DMS53 (cell line): ENCODE results near the gene TENM3.
A peak's percentile ranks its signal among the peaks of the same experiment; 100 is the strongest.

Experiments
- DNase-seq: peaks from one replicate; lab custom pipeline; 2025; lab: John Stamatoyannopoulos, UW

The TENM3 gene

GRCh38 chr4:182564724-182565369 is 321.6 kb downstream of the TENM3 start:
- DNase-seq = no peak

GRCh38 chr4:182567119-182567518 is 323.9 kb downstream of the TENM3 start:
- DNase-seq = no peak

GRCh38 chr4:182569561-182569960 is 326.4 kb downstream of the TENM3 start:
- no peak for DNase-seq

GRCh38 chr4:182574706-182575105 is 331.5 kb downstream of the TENM3 start:
- no peak for DNase-seq

- no peak for DNase-seq
These were observed 332.0 kb downstream of the TENM3 start for GRCh38 chr4:182575225-182575624.

- no peak for DNase-seq
These were observed 333.5 kb downstream of the TENM3 start for GRCh38 chr4:182576601-182577289.

GRCh38 chr4:182577411-182577810 is 334.2 kb downstream of the TENM3 start:
- no peak for DNase-seq

- DNase-seq = peak; percentile 44
These were observed 335.2 kb downstream of the TENM3 start for GRCh38 chr4:182578402-182578801.

GRCh38 chr4:182582245-182582644 is 339.0 kb downstream of the TENM3 start:
- DNase-seq = no peak

GRCh38 chr4:182583703-182584415 is 340.7 kb downstream of the TENM3 start:
- DNase-seq = no peak

GRCh38 chr4:182585321-182585720 is 342.1 kb downstream of the TENM3 start:
- DNase-seq = no peak

GRCh38 chr4:182589100-182589499 is 345.9 kb downstream of the TENM3 start:
- no peak for DNase-seq

- no peak for DNase-seq
These were observed 350.2 kb downstream of the TENM3 start for GRCh38 chr4:182593402-182593801.

GRCh38 chr4:182593864-182594263 is 350.7 kb downstream of the TENM3 start:
- no peak for DNase-seq

- DNase-seq = peak; percentile 8
These were observed 356.9 kb downstream of the TENM3 start for GRCh38 chr4:182600093-182600492.

GRCh38 chr4:182600856-182601255 is 357.7 kb downstream of the TENM3 start:
- no peak for DNase-seq

GRCh38 chr4:182604161-182604622 is 361.0 kb downstream of the TENM3 start:
- DNase-seq = peak; percentile 74

- DNase-seq = no peak
These were observed 361.8 kb downstream of the TENM3 start for GRCh38 chr4:182604953-182605352.

GRCh38 chr4:182608525-182608924 is 365.3 kb downstream of the TENM3 start:
- no peak for DNase-seq

GRCh38 chr4:182616476-182616875 is 373.3 kb downstream of the TENM3 start:
- no peak for DNase-seq

GRCh38 chr4:182619660-182620059 is 376.5 kb downstream of the TENM3 start:
- no peak for DNase-seq

- no peak for DNase-seq
These were observed 377.1 kb downstream of the TENM3 start for GRCh38 chr4:182620111-182620980.
